Inflammatory macrophage (primary cell): Measurements from ENCODE around the gene MIPEP.
A peak's percentile ranks its signal among the peaks of the same experiment; 100 is the strongest.

Source experiments
- DNase-seq, 2 donors: peaks; one replicate each; pipeline ENCODE4 v3.0.0-alpha.2; 2020 to 2022

The MIPEP gene

GRCh38 chr13:23707674-23708073 lies 181.5 kb downstream of the MIPEP start:
- peak; percentile 7 to 46 for DNase-seq

GRCh38 chr13:23705583-23705982 lies 183.6 kb downstream of the MIPEP start:
- DNase-seq = peak; percentile 67 to 86

- no peak for DNase-seq
Observed at GRCh38 chr13:23703246-23703860, 185.8 kb downstream of the MIPEP start.

GRCh38 chr13:23701636-23702035 lies 187.6 kb downstream of the MIPEP start:
- no peak for DNase-seq

GRCh38 chr13:23701186-23701585 lies 188.0 kb downstream of the MIPEP start:
- no peak for DNase-seq

- DNase-seq = peak in 1 of 2 donors; percentile 10
Observed at GRCh38 chr13:23699271-23699670, 189.9 kb downstream of the MIPEP start.

GRCh38 chr13:23697772-23698313 lies 191.4 kb downstream of the MIPEP start:
- no peak for DNase-seq

- no peak for DNase-seq
Observed at GRCh38 chr13:23696610-23697009, 192.6 kb downstream of the MIPEP start.

- peak in 1 of 2 donors; percentile 33 for DNase-seq
Observed at GRCh38 chr13:23695711-23696464, 193.3 kb downstream of the MIPEP start.

GRCh38 chr13:23695196-23695595 lies 194.0 kb downstream of the MIPEP start:
- no peak for DNase-seq

- no peak for DNase-seq
Observed at GRCh38 chr13:23692816-23693215, 196.4 kb downstream of the MIPEP start.

GRCh38 chr13:23690668-23691067 lies 198.5 kb downstream of the MIPEP start:
- no peak for DNase-seq

GRCh38 chr13:23688336-23688735 lies 200.9 kb downstream of the MIPEP start:
- DNase-seq = no peak

GRCh38 chr13:23687614-23688013 lies 201.6 kb downstream of the MIPEP start:
- no peak for DNase-seq

GRCh38 chr13:23686948-23687347 lies 202.3 kb downstream of the MIPEP start:
- no peak for DNase-seq

- DNase-seq = no peak
Observed at GRCh38 chr13:23685416-23685815, 203.8 kb downstream of the MIPEP start.

GRCh38 chr13:23684647-23685046 lies 204.6 kb downstream of the MIPEP start:
- DNase-seq = no peak

GRCh38 chr13:23683084-23683483 lies 206.1 kb downstream of the MIPEP start:
- no peak for DNase-seq

GRCh38 chr13:23680845-23681669 lies 208.1 kb downstream of the MIPEP start:
- DNase-seq = no peak
